H9 (cell line): ENCODE results near the gene JCHAIN. TPM values are rescaled to one million over a fixed set of nuclear protein-coding genes. Genes with fewer than 3 reads are reported as not detected.

ENCODE experiments used
- DNase-seq: peaks from one replicate; pipeline ENCODE4 v3.0.0-alpha.2; 2017
- H2AFZ ChIP-seq: one replicate; pipeline ENCODE4 v1.6.1; 2013; ENCODE audit warnings: mild to moderate bottlenecking, low read length, control low read depth, moderate library complexity
- H2AK5ac ChIP-seq: 2 replicates; pipeline ENCODE4 v1.6.1; 2013; ENCODE audit warnings: low read length, control low read depth, mixed read lengths; ENCODE audit not compliant: insufficient read length
- H2BK120ac ChIP-seq: one replicate; pipeline ENCODE4 v1.6.1; 2013; ENCODE audit warnings: low read depth, mild to moderate bottlenecking, low read length, control low read depth, inconsistent platforms; ENCODE audit not compliant: poor library complexity, severe bottlenecking
- H2BK12ac ChIP-seq: 2 replicates; pipeline ENCODE4 v1.6.1; 2013; ENCODE audit warnings: low read length, control low read depth, mixed read lengths, low read depth; ENCODE audit not compliant: insufficient read length
- H2BK15ac ChIP-seq: 2 replicates; pipeline ENCODE4 v1.6.1; 2013; ENCODE audit warnings: low read depth, low read length, control low read depth
- H2BK20ac ChIP-seq: one replicate; pipeline ENCODE4 v1.6.1; 2013; ENCODE audit warnings: low read depth, mild to moderate bottlenecking, low read length, control low read depth, inconsistent platforms; ENCODE audit not compliant: poor library complexity, severe bottlenecking
- H2BK5ac ChIP-seq: 2 replicates; pipeline ENCODE4 v1.6.1; 2013; ENCODE audit warnings: low read length, control low read depth, mixed read lengths; ENCODE audit not compliant: insufficient read length
- H3K14ac ChIP-seq: 2 replicates; pipeline ENCODE4 v1.6.1; 2013; ENCODE audit warnings: low read length, control low read depth; ENCODE audit not compliant: insufficient read depth
- H3K18ac ChIP-seq: 2 replicates; pipeline ENCODE4 v1.6.1; 2013; ENCODE audit warnings: low read depth, mild to moderate bottlenecking, mixed read lengths, low read length, control low read depth; ENCODE audit not compliant: insufficient read length
- H3K23ac ChIP-seq: 2 replicates; pipeline ENCODE4 v1.6.1; 2013; ENCODE audit warnings: low read length, control low read depth, mixed read lengths, low read depth; ENCODE audit not compliant: insufficient read length
- H3K23me2 ChIP-seq: 2 replicates; pipeline ENCODE4 v1.6.1; 2013; ENCODE audit warnings: low read depth, mild to moderate bottlenecking, mixed read lengths, low read length, control low read depth; ENCODE audit not compliant: insufficient read length, poor library complexity, severe bottlenecking
- H3K27ac ChIP-seq: 2 replicates; pipeline ENCODE4 v1.5.1; 2013; ENCODE audit warnings: low read length, control low read depth, mixed read lengths, low read depth; ENCODE audit not compliant: insufficient read length
- H3K27me3 ChIP-seq: 2 replicates; pipeline ENCODE4 v1.6.1; 2013; ENCODE audit warnings: low read length, control low read depth, inconsistent platforms; ENCODE audit not compliant: insufficient read depth
- H3K4ac ChIP-seq: 2 replicates; pipeline ENCODE4 v1.6.1; 2013; ENCODE audit warnings: low read depth, mild to moderate bottlenecking, control low read depth, inconsistent platforms, low read length, moderate library complexity
- H3K4me1 ChIP-seq: 2 replicates; pipeline ENCODE4 v1.6.1; 2013; ENCODE audit warnings: low read length, control low read depth, inconsistent platforms; ENCODE audit not compliant: insufficient read depth
- H3K4me2 ChIP-seq: 2 replicates; pipeline ENCODE4 v1.6.1; 2013; ENCODE audit warnings: low read length, control low read depth, mixed read lengths; ENCODE audit not compliant: insufficient read length, insufficient read depth
- H3K56ac ChIP-seq: 2 replicates; pipeline ENCODE4 v1.6.1; 2013; ENCODE audit warnings: low read depth, mild to moderate bottlenecking, mixed read lengths, low read length, control low read depth; ENCODE audit not compliant: insufficient read length
- H3K79me1 ChIP-seq: 2 replicates; pipeline ENCODE4 v1.6.1; 2013; ENCODE audit warnings: low read depth, mild to moderate bottlenecking, moderate library complexity, low read length, control low read depth, inconsistent platforms; ENCODE audit not compliant: insufficient read depth, poor library complexity, severe bottlenecking
- H3K79me2 ChIP-seq: 2 replicates; pipeline ENCODE4 v1.6.1; 2013; ENCODE audit warnings: low read length, control low read depth, inconsistent platforms; ENCODE audit not compliant: insufficient read depth
- H3K9ac ChIP-seq: 2 replicates; pipeline ENCODE4 v1.6.1; 2013; ENCODE audit warnings: low read length, control low read depth, mixed read lengths; ENCODE audit not compliant: insufficient read length; ENCODE audit errors: extremely low read depth
- H3K9me3 ChIP-seq: one replicate; pipeline ENCODE4 v1.6.1; 2013; ENCODE audit warnings: low read depth, low read length, inconsistent platforms; ENCODE audit not compliant: control insufficient read depth
- H3T11ph ChIP-seq: one replicate; pipeline ENCODE4 v1.6.1; 2013; ENCODE audit warnings: mild to moderate bottlenecking, low read length, control low read depth, inconsistent platforms
- H4K20me1 ChIP-seq: one replicate; pipeline ENCODE4 v1.6.1; 2013; ENCODE audit not compliant: control insufficient read depth, insufficient read length, insufficient read depth
- H4K5ac ChIP-seq: 2 replicates; pipeline ENCODE4 v1.6.1; 2013; ENCODE audit warnings: low read depth, mild to moderate bottlenecking, mixed read lengths, low read length, control low read depth; ENCODE audit not compliant: insufficient read length
- H4K8ac ChIP-seq: replicated peaks from 2 replicates; pipeline ENCODE4 v1.6.1; 2013; ENCODE audit warnings: low read length, control low read depth, mixed read lengths, low read depth; ENCODE audit not compliant: insufficient read length
- H4K91ac ChIP-seq: 2 replicates; pipeline ENCODE4 v1.6.1; 2013; ENCODE audit warnings: low read depth, mild to moderate bottlenecking, moderate library complexity, mixed read lengths, low read length, control low read depth; ENCODE audit not compliant: insufficient read length
- H3K27ac Mint-ChIP-seq, 3 experiments: 2 replicates in 2 of 3; 3 replicates in 1 of 3; pipeline ENCODE4 v1.8.0; 2020 to 2021; ENCODE audit warnings: mixed read lengths in 3 of 3, mild to moderate bottlenecking in 1 of 3, moderate library complexity in 1 of 3
- H3K27me3 Mint-ChIP-seq: 2 replicates; pipeline ENCODE4 v1.8.0; 2021; ENCODE audit warnings: low read depth, mild to moderate bottlenecking, moderate library complexity, mixed read lengths
- H3K36me3 Mint-ChIP-seq, 3 experiments: 2 replicates in 2 of 3; 3 replicates in 1 of 3; pipeline ENCODE4 v1.8.0; 2020 to 2021; ENCODE audit warnings: low read depth in 3 of 3, mixed read lengths in 3 of 3; ENCODE audit not compliant: insufficient read depth in 1 of 3
- H3K4me1 Mint-ChIP-seq, 2 experiments: 2 replicates each; pipeline ENCODE4 v1.8.0; 2020; ENCODE audit warnings: mixed read lengths in 2 of 2
- H3K4me3 Mint-ChIP-seq, 2 experiments: 2 replicates in 1 of 2; 3 replicates in 1 of 2; pipeline ENCODE4 v1.8.0; 2020 to 2021; ENCODE audit warnings: mild to moderate bottlenecking in 2 of 2, mixed read lengths in 2 of 2, moderate library complexity in 1 of 2
- H3K9me3 Mint-ChIP-seq, 2 experiments: 2 replicates in 1 of 2; 3 replicates in 1 of 2; pipeline ENCODE4 v1.8.0; 2020; ENCODE audit warnings: mild to moderate bottlenecking in 2 of 2, mixed read lengths in 2 of 2, moderate library complexity in 1 of 2
- CTCF ChIP-seq: fragments of 200-600 bp; sonication (generic); conservative IDR thresholded peaks from 3 replicates; pipeline ENCODE4 v1.8.0; 2021; ENCODE audit warnings: antibody characterized with exemption, mild to moderate bottlenecking
- WGBS: extraction: QIAGEN DNeasy Blood & Tissue Kit; methylation state at CpG from one replicate; pipeline ENCODE4 v1.1.7; 2013; ENCODE audit warnings: missing lambda C conversion rate, low lambda C conversion rate, mixed read lengths; ENCODE audit not compliant: insufficient read length; ENCODE audit errors: extremely low coverage; 5-methylcytosine and 5-hydroxymethylcytosine counted together
- total RNA-seq: library from RNA; stranded (reverse); gene quantifications from 2 replicates; pipeline ENCODE4 v1.2.1, GENCODE V29; 2021

Gene JCHAIN
- total RNA-seq, 1 experiment from 2014 or later: not detected

GRCh38 chr4:70637239-70637913, 28.9 kb downstream of the JCHAIN start:
- no peak overlapping the region for H3K4me3 Mint-ChIP-seq
- no peaks in the 10 kb centered on the region for H3K79me1 ChIP-seq
- H3K18ac ChIP-seq: no peak overlapping the region
- no peak overlapping the region for H2BK15ac ChIP-seq
- H2BK120ac ChIP-seq: no peak overlapping the region
- H2BK12ac ChIP-seq: no peak overlapping the region
- TF ChIP-seq CTCF: no peak
- H3K4me1 ChIP-seq: no peaks in the 10 kb centered on the region
- no peak overlapping the region for H3K23ac ChIP-seq
- H2BK20ac ChIP-seq: no peak overlapping the region
- no peak overlapping the region for H3K27ac ChIP-seq
- H3T11ph ChIP-seq: no peak overlapping the region
- H3K23me2 ChIP-seq: no peaks in the 10 kb centered on the region
- H3K27me3 Mint-ChIP-seq: no peaks in the 10 kb centered on the region; the same call in 1 of the 2 replicates
- H3K4ac ChIP-seq: no peak overlapping the region
- no peak overlapping the region for H4K5ac ChIP-seq
- H4K8ac ChIP-seq: no peak overlapping the region
- H3K14ac ChIP-seq: no peak overlapping the region
- no peaks in the 10 kb centered on the region for H3K9me3 ChIP-seq
- no peaks in the 10 kb centered on the region for H3K79me2 ChIP-seq
- H3K9me3 Mint-ChIP-seq: no peaks in the 10 kb centered on the region; a peak in 1 of 5 replicates
- no peak overlapping the region for H3K56ac ChIP-seq
- H2AFZ ChIP-seq: no peak overlapping the region
- H3K36me3 Mint-ChIP-seq: no peaks in the 10 kb centered on the region
- H4K20me1 ChIP-seq: no peaks in the 10 kb centered on the region
- no peaks in the 10 kb centered on the region for H3K4me1 Mint-ChIP-seq
- no peak overlapping the region for H3K27ac Mint-ChIP-seq
- no peak overlapping the region for H2BK5ac ChIP-seq
- H3K27me3 ChIP-seq: no peaks in the 10 kb centered on the region
- WGBS: no CpG with 5 or more reads among the region's 8 CpGs
- no peak overlapping the region for H3K9ac ChIP-seq
- H3K4me2 ChIP-seq: no peak overlapping the region
- no peak overlapping the region for H2AK5ac ChIP-seq
- no peak for DNase-seq
- no peak overlapping the region for H4K91ac ChIP-seq
